GM21786 (cell line): ENCODE data around the gene FAM3A.

Experiments used
- ATAC-seq: cut with Tn5 transposase; IDR thresholded peaks from one replicate; pipeline ENCODE4 v1.9.1; 2021; ENCODE audit not compliant: unreplicated experiment

The FAM3A gene

DNA sequence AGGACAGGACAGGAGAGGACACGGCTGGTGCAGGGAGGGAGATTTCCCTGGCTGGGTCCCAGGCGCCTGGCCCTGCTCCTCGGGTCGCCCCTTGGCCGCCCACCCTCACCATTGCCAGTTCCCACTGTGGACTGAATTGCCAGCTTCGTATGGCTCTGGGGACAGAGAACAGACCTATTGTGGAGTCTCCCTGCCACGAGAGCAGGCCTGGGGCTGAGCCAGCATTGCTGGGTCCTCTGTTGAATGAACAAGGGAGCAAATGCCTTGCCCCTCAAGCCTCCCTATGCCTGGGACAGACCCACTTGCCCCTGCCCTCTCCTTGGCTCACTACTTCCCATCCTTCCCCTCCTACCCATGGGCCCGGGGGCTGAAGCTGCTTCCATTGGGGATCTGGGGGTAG lies 53.6 kb downstream of the FAM3A start:
- ATAC-seq, result no peak

DNA sequence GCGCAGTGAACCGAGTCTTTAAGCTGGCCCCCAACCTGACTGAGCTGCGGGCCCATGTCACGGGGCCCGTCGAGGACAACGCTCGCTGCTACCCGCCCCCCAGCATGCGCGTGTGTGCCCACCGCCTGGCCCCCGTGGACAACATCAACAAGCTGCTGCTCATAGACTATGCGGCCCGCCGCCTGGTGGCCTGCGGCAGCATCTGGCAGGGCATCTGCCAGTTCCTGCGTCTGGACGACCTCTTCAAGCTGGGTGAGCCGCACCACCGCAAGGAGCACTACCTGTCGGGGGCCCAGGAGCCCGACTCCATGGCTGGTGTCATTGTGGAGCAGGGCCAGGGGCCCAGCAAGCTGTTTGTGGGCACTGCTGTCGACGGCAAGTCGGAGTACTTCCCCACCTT lies 55.7 kb downstream of the FAM3A start:
- ATAC-seq, result no peak

DNA sequence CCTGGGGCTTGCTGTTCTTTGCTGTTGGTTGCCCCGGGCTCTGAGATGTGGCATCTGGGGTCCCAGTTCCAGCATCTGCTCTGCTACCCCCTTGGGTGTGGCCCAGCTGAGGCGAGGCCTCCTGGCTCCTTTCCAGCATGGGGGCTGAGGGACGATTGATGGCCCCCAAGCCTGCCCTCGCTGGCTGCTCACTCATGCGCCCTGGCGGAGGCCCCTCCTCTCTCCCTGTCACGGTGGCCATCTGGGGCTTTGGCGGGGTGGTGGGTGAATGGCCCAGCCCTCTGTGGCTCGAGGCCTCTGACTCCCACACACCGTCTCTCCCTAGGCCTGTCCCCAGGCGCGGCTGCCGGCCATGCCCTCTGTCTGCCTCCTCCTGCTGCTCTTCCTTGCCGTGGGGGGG lies 56.2 kb downstream of the FAM3A start:
- ATAC-seq, result no peak

DNA sequence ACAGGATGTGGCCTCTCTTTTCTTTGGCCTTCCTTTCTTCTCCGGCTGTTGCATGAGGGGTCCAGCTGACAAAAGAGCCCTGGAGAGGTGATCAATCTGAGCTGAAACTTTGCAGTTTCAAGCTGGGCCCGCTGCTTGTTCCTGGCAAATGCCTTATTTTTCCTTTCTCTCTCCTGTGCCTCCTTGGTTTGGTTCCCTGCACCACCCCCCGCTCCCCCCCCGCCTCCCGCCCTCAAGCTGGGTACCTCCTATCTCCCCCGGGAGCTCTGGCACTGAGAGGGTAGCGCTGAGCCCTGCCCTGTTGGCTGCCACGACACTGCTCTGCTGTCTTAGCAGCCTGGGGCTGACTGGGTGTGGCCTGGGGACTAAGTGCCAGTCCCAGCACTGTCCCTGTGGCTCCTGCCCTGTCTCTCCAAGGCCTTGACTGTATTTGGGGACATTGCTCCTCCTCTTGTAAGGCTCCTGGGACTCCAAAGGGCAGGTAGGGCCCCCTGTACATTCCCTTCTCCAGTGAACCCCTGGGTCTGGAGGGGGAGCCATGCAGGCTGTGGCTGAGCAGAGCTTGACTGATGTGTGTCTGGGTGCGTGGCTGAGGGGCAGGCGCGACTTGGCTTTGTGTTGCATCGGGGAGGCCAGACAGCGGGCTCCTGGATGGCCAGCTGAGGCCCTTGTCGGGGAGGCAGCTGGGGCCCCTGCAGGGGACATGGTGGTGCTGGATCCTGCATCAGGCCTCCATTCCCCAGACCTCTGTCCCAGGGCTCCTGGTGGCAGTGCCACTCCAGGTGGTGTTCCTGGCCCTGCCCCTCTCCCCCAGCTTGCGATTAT lies 56.9 kb downstream of the FAM3A start:
- no peak for ATAC-seq

DNA sequence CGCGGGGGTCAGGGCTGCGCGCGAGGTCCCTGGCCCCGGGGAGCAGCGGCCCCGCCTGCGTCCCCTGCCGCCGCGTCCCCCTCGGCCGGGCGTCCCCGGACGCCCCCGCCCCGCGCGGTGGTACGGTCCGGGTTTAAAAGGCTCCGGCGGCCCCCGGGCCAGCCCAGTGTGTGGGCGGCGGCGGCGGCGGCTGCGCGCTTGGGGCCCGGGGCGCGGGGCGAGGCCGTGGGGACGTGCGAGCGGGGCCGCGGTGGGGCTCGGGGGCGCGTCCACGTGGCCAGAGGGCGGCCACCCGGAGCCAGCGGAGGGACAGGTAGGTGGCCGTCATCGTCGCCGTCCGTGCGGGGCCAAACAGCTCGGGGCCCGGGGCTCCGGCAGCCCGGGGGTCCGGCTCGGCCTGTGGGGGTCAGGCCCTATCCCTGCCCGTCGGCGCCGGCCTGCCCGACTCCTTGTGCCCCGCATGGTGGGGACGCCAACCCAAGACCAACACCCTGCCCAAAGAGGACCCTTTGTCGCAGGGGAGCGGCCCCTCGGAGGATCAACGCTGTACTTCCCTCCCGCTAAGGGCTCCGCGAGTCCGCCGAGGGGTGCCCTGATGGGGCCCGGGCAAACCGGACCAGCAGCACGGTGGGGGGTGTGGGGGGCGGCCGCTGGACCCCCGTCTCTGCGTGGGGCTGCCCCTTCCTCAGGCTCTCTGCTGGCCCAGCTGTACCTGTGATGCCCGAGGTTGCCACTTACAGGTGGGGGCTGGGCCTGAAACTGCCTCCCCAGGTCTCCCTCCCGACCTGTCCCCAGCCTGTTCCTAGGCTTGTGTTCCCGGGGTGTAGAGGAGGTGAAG lies 57.7 kb downstream of the FAM3A start, which contains the start of gene PLXNA3:
Gene PLXNA3, plus strand, starts transcription at position 166 of the 838 bp plus-strand sequence. CDS start 1,903 bp downstream, outside the sequence.
- peak; percentile 40 for ATAC-seq

DNA sequence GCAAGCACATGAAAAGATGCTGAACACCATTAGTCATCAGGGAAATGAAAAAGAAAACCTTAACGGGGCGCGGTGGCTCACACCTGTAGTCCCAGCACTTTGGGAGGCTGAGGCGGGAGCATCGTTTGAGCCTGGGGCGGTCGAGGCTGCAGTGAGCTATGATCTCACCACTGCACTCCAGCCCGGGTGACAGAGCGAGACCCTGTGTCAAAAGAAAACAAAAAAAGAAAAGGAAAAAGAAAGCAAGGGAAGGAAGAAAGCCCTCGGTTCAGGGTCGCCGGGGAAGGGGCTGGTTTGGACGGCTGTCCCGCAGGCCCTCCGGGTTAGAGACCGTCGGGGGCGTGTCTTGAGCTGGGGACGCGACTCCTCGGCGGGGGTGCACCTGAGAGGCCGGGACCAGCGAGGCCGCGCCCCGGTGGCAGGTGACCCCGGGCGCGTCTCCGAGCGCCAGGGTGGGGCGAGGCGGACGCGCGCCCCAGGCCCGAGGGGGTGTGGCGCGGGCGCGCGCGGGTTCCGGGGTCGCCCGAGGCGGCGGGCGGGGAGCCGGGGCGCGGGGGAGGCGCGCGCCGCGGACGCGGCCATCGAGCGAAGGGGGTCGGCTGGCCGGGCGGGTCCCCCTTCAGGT lies 58.4 kb downstream of the FAM3A start:
- peak; percentile 52 for ATAC-seq
